ENCODE data around the gene TMEM132D. TPM values are rescaled to one million over a fixed set of nuclear protein-coding genes. Genes with fewer than 3 reads are reported as not detected.

Gene TMEM132D
- total and polyA plus RNA-seq, 2 experiments from 2014 or later = not detected

DNA sequence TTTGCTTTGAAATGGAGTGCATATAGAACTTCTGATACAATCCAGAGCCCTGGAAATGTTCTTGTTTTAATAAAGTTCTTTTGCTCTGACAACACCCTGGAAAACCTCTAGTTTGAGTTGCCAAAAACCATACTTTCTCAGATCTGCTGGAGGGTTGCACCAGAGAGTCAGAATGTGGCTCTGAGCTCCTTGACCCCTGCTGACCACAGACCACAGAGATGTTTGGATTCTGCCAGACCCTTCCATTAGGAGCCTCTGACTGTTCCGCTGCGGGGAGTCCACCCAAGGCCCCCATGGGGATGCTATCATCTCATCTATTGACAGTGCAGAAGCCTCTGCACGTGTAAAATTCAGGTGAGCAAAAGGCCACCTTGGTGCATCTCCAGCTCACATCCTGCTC lies 718.0 kb downstream of the TMEM132D start:
- Histone ChIP-seq H2AFZ (no peak overlapping the region), H3K9me3 (ENCODE audit: low read depth) (no peaks in the 10 kb centered on the region), H3K4me1 (ENCODE audit: insufficient read depth) (no peaks in the 10 kb centered on the region), H3K27me3 (replicated peaks; ENCODE audit: insufficient read depth) (no peaks in the 10 kb centered on the region), H3K79me2 (ENCODE audit: insufficient read depth) (no peaks in the 10 kb centered on the region), H3K9me2 (ENCODE audit: insufficient read depth) (no peaks in the 10 kb centered on the region), H3K4me3 (no peak overlapping the region), H3F3A (ENCODE audit: insufficient read depth) (no peaks in the 10 kb centered on the region), H3K9ac (no peak overlapping the region), H3K36me3 (ENCODE audit: low read depth) (no peaks in the 10 kb centered on the region), H4K20me1 (ENCODE audit: insufficient read depth) (no peaks in the 10 kb centered on the region), H3K4me2 (ENCODE audit: unreplicated experiment) (no peak overlapping the region), H3K27ac (no peak overlapping the region)
- no peak for TF ChIP-seq EZH2phosphoT487 (IDR thresholded peaks at IDR 0.05; ENCODE audit: insufficient read depth, low read depth)
- no peak for TF ChIP-seq EZH2 (IDR thresholded peaks at IDR 0.05; ENCODE audit: insufficient read depth, poor library complexity, severe bottlenecking)
- no peak for DNase-seq
- 11 to 34% methylated on average over 3 of the region's 3 CpGs for WGBS, 2 experiments (ENCODE audit: low coverage in 1 of 2, low lambda C conversion rate in 2 of 2, missing lambda C conversion rate in 2 of 2)
- in situ Hi-C loops (cut with MboI) = no loop called here

DNA sequence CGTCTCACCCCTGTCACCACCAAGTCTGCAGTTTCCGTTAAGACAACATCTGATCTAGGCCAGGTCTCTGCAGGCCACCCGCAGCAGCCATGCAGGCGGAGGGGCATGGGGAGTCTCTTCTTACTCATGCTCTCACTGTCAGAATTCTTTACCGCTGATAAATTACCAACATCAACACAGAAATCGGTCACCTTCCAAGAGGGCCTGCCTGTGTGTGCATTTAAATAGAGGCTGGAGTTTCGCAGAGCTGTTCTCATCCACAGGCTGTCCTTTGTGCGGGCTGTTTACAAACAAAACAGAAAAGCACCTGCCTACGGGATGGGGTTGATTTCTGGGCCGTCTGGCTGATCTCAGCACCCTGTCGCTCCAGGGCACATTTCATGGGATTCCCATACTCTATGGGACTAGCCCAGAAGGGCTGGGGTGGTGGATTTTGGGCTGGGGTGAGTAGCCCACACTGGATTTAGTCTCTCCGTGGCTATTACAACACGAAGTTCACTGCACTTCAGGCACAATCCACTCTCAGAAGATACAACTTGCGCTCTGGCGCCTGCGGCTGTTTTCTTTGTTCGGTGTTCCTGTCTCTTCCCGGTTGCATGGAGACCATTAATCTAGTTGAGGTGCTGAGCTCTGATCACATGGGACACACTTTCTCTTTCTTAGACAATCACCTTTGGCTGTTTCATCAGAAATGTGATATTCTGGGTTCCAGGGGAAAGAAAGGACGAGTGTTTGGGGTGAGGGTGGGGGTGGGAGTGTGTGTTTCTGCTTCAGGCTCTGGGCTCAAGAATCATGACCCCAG lies 719.5 kb downstream of the TMEM132D start:
- H3K4me2 ChIP-seq (ENCODE audit: unreplicated experiment) = no peak overlapping the region
- H2AFZ ChIP-seq = no peak overlapping the region
- no peaks in the 10 kb centered on the region for H3K36me3 ChIP-seq (ENCODE audit: low read depth)
- no peak for TF ChIP-seq EZH2 (IDR thresholded peaks at IDR 0.05; ENCODE audit: insufficient read depth, poor library complexity, severe bottlenecking)
- TF ChIP-seq EZH2phosphoT487 (IDR thresholded peaks at IDR 0.05; ENCODE audit: insufficient read depth, low read depth) = no peak
- no peak overlapping the region for H3K27ac ChIP-seq
- H3K79me2 ChIP-seq (ENCODE audit: insufficient read depth) = no peaks in the 10 kb centered on the region
- no peak overlapping the region for H3K4me3 ChIP-seq
- no peaks in the 10 kb centered on the region for H3K27me3 ChIP-seq (replicated peaks; ENCODE audit: insufficient read depth)
- no peaks in the 10 kb centered on the region for H4K20me1 ChIP-seq (ENCODE audit: insufficient read depth)
- in situ Hi-C loops (cut with MboI) = no loop called here
- H3K9me3 ChIP-seq (ENCODE audit: low read depth) = no peaks in the 10 kb centered on the region
- H3K9ac ChIP-seq = no peak overlapping the region
- no peaks in the 10 kb centered on the region for H3K9me2 ChIP-seq (ENCODE audit: insufficient read depth)
- H3F3A ChIP-seq (ENCODE audit: insufficient read depth) = no peaks in the 10 kb centered on the region
- DNase-seq = no peak
- no peaks in the 10 kb centered on the region for H3K4me1 ChIP-seq (ENCODE audit: insufficient read depth)
- WGBS, 2 experiments (ENCODE audit: low coverage in 1 of 2, low lambda C conversion rate in 2 of 2, missing lambda C conversion rate in 2 of 2) = 18 to 20% methylated on average over 19 of the region's 19 CpGs

- Histone ChIP-seq H3K79me2 (ENCODE audit: insufficient read depth) (no peaks in the 10 kb centered on the region), H2AFZ (no peak overlapping the region), H3K4me1 (ENCODE audit: insufficient read depth) (no peaks in the 10 kb centered on the region), H3F3A (ENCODE audit: insufficient read depth) (no peaks in the 10 kb centered on the region), H3K9me2 (ENCODE audit: insufficient read depth) (no peaks in the 10 kb centered on the region), H3K4me2 (ENCODE audit: unreplicated experiment) (no peak overlapping the region), H3K4me3 (no peak overlapping the region), H3K9ac (no peak overlapping the region), H3K27ac (no peak overlapping the region), H4K20me1 (ENCODE audit: insufficient read depth) (no peaks in the 10 kb centered on the region), H3K9me3 (ENCODE audit: low read depth) (no peaks in the 10 kb centered on the region), H3K36me3 (ENCODE audit: low read depth) (no peaks in the 10 kb centered on the region), H3K27me3 (replicated peaks; ENCODE audit: insufficient read depth) (no peaks in the 10 kb centered on the region)
- in situ Hi-C loops (cut with MboI) = no loop called here
- DNase-seq = no peak
- WGBS, 2 experiments (ENCODE audit: low coverage in 1 of 2, low lambda C conversion rate in 2 of 2, missing lambda C conversion rate in 2 of 2) = 19 to 21% methylated on average over 7 of the region's 7 CpGs
- TF ChIP-seq EZH2phosphoT487 (IDR thresholded peaks at IDR 0.05; ENCODE audit: insufficient read depth, low read depth) (no peak), EZH2 (IDR thresholded peaks at IDR 0.05; ENCODE audit: insufficient read depth, poor library complexity, severe bottlenecking) (no peak)
Measured at GRCh38 chr12:129179941-129180553, 723.8 kb downstream of the TMEM132D start.

GRCh38 chr12:129169928-129170327 lies 733.9 kb downstream of the TMEM132D start:
- H3F3A ChIP-seq (ENCODE audit: insufficient read depth) = no peaks in the 10 kb centered on the region
- H3K4me2 ChIP-seq (ENCODE audit: unreplicated experiment) = no peak overlapping the region
- H3K79me2 ChIP-seq (ENCODE audit: insufficient read depth) = no peaks in the 10 kb centered on the region
- H3K9me3 ChIP-seq (ENCODE audit: low read depth) = no peaks in the 10 kb centered on the region
- H3K4me1 ChIP-seq (ENCODE audit: insufficient read depth) = no peaks in the 10 kb centered on the region
- no peak for DNase-seq
- no peak overlapping the region for H3K4me3 ChIP-seq
- H3K36me3 ChIP-seq (ENCODE audit: low read depth) = no peaks in the 10 kb centered on the region
- no peak overlapping the region for H2AFZ ChIP-seq
- H3K27ac ChIP-seq = no peak overlapping the region
- no peaks in the 10 kb centered on the region for H3K9me2 ChIP-seq (ENCODE audit: insufficient read depth)
- in situ Hi-C loops (cut with MboI) = no loop called here
- H3K9ac ChIP-seq = no peak overlapping the region
- no peaks in the 10 kb centered on the region for H3K27me3 ChIP-seq (replicated peaks; ENCODE audit: insufficient read depth)
- no peak for TF ChIP-seq EZH2phosphoT487 (IDR thresholded peaks at IDR 0.05; ENCODE audit: insufficient read depth, low read depth)
- no peak for TF ChIP-seq EZH2 (IDR thresholded peaks at IDR 0.05; ENCODE audit: insufficient read depth, poor library complexity, severe bottlenecking)
- WGBS, 2 experiments (ENCODE audit: low coverage in 1 of 2, low lambda C conversion rate in 2 of 2, missing lambda C conversion rate in 2 of 2) = 3 to 7% methylated on average over 3 of the region's 3 CpGs
- H4K20me1 ChIP-seq (ENCODE audit: insufficient read depth) = no peaks in the 10 kb centered on the region

Measured in GM23248 (cell line).